Testis (tissue), 2 donors: ENCODE measurements around the gene AGO1.
"Not testable (repeated sequence)": the region's sequence is repeated elsewhere in the genome, so short reads cannot be mapped to it uniquely, and the experiment has no call there.

Source experiments
- CTCF ChIP-seq, 3 experiments: fragments of 450-650 bp in 2 of 3; fragments of 200-600 bp in 1 of 3; sonication (generic) in 1 of 3; IDR thresholded peaks; one replicate each; pipeline ENCODE4 v1.5.1; 2016 to 2019; ENCODE audit warnings: antibody characterized with exemption in 3 of 3, mild to moderate bottlenecking in 2 of 3, moderate library complexity in 1 of 3
- POLR2A ChIP-seq: fragments of 450-650 bp; IDR thresholded peaks from one replicate; pipeline ENCODE4 v1.6.1; 2017; ENCODE audit warnings: antibody characterized with exemption, mild to moderate bottlenecking, moderate library complexity

- TF ChIP-seq CTCF (IDR thresholded peaks at IDR 0.05); POLR2A: not testable (repeated sequence)
Observed at GRCh38 chr1:35869245-35869950, 13.6 kb upstream of the AGO1 start.
